GM18868 (cell line): ENCODE data around the gene GIMD1.
"Not testable (repeated sequence)": the region's sequence is repeated elsewhere in the genome, so short reads cannot be mapped to it uniquely, and the experiment has no call there.

Experiments used
- ATAC-seq: cut with Tn5 transposase; IDR thresholded peaks from one replicate; pipeline ENCODE4 v1.9.1; 2021; ENCODE audit warnings: mild to moderate bottlenecking, moderate library complexity; ENCODE audit not compliant: unreplicated experiment

Gene GIMD1

DNA sequence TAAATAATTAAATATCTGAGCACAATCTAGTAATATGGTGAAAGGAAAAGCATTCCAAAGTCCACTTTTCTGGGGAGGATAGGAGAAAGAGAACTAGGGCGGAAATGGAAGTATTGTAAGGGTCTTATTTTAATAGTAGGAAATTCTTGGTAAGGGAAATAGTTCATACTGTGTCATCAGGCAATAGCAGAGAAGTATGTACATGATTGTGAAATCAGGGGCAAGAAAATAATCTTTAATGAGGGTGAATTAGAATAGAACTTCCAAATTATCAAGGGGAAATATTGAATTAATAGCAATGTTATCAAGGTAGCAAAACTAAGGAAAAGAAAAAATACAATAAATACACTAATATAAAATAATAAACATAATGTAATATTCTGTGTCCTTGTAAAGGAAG lies 14.8 kb downstream of the GIMD1 start:
- ATAC-seq = no peak

DNA sequence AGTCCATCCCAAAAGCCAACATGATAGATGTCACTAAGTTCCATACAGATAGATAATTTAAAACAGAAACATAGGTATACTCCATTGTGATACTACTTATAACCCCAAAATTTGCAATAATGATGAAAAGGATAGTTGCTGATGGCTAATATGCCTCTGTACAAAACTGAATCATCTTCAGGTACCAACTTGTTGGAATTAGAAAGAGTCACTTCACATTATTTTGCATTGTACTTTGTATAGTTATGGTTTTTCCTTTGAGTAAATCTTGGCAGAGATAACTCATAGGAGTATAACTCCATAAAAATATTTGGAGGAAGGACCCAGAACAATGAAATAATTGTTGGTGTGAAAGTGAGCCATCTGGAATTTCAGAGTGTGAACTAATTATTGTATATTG lies 17.6 kb downstream of the GIMD1 start:
- ATAC-seq = no peak

DNA sequence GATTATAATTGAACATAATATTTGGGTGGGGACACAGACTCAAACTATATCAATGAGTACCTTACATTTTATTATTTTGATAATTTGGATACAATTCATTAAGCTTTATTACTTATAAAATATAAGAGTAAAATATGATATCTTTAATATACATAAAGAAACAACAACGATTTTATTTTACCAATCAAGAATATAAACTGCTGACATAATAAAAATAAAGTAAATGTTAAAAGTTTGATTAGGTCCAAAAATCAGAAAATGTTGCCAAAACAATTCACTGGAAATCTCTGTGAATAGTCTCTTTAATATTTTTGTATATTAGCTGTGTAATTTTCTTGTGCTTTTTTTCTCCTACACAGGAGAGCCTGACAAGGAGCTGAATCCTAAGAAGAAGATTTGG lies 21.4 kb downstream of the GIMD1 start:
- no peak for ATAC-seq

DNA sequence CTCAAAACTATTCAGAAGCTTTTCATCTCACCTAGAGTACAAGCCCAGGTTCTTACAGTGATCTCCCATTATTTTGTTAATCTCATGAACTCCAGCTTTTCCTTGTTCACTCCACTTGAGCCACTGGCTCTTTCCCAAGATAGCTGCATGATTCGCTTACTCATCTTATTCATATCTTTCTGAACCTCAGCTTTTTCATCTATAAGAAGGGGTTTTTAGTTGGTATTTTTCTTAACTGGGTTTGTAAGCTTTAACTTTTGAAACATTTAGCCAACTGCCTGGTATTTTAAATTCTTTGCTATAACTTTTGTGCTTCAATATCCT lies 24.0 kb downstream of the GIMD1 start:
- no peak for ATAC-seq

DNA sequence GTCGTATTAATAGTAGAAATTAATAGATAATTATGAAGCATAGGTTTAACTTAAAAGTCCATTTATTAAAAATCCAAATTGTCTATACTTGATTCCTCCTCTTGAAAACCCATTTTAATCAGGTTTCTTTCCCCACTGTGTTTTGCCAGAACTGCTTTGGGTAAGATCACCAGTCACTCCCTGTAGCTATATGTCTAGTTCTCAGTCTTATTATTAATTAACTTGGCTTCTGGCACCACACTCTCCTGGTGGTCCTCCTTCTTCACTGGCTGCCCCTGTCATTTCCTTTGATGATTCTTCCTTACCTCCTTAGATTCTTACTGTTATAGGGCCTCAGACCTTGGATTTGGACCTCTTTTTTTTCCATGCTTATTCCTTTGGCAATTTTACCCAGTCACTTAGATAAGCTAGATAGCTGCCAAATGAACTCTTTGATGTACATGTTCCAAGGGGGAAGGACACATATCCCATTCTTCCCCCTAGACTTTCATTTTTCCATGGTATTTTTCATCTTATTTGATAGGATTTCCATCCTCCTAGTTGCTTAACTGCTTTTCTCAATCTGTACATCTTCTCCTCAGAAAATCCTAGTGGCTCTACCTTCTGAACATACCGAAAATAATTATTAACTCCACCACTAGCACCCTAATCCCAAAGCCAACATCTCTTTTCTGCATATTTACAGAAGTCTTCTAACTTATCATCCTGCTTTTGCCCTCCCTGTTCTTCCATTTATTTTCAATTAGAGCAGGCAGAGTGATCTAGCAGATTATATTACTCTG lies 24.5 kb downstream of the GIMD1 start:
- ATAC-seq = no peak

DNA sequence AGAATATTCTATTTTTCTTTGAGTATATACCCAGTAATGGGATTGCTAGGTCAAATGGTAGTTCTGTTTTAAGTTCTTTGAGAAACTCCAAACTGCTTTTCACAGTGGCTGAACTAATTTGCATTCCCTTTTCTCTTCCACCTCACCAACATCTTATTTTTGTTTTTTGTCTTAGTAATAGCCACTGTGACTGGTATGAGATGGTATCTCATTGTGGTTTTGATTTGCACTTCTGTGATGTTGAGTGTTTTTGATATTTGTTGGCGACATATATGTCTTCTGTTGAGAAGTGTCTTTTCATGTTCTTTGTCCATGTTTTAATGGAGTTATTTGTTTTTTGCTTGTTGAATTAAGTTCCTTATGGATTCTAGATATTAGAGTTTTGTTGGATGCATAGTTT lies 27.8 kb downstream of the GIMD1 start:
- no peak for ATAC-seq

DNA sequence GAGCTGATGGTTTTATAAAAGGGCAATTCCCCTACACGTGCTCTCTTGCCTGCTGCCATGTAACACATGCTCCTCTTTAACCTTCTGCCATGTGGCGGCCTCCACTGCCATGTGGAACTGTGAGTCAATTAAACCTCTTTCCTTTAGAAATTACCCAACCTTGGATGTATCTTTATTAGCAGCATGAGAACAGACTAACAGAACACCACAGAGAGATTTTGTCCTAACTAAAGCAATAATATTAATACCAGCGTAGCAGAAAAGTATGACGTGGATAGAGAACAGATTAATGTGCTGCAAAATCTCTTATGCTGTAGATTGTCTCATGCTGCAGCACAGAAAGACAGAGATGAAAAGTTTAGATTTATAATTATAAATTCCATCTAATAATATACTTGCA lies 29.1 kb downstream of the GIMD1 start:
- no peak for ATAC-seq

DNA sequence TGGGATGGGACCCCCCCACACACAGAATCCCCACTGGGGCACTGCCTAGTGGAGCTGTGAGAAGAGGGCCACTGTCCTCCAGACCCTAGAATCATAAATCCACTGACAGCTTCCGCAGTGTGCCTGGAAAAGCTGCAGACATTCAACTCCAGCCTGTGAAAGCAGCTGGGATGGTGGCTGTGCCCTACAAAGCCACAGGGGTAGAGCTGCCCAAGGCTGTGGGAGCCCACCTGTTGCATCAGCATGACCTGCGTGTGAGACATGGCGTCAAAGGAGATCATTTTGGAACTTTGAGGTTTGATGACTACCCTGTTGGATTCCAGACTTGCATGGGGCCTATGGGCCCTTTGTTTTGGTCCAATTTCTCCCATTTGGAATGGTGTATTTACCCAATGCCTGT lies 29.9 kb downstream of the GIMD1 start:
- ATAC-seq = no peak

DNA sequence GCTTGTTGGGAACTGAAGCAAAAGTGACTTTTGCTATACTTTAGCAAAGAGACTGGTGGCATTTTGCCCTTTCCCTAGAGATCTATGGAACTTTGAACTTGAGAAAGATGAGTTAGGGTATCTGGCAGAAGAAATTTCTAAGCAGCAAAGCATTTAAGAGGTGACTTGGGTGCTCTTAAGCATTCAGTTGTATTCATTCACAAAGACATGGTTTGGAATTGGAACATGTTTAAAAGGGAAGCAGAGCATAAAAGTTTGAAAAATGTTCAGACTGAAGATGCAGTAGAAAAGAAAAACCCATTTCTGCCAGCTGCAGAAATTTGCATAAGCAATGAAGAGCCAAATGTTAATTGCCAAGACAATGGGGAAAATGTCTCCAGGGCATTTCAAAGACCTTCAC lies 30.7 kb downstream of the GIMD1 start:
- ATAC-seq = no peak

DNA sequence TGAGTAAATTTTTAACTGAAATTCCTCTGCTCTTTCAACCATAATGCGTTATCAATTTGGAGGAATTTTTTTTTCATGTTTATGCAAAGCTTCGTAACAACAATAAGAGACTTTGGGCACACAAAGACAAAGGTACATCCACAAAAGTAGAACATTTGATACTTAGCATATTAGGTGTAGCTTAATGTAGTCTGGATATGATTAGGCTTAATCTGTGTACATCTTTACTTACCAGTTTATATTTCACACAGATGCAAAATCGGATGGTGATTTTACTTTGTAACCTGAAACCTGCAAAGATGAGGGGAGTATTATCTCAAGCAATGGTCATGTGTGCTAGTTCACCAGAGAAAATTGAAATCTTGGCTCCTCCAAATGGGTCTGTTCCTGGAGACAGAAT lies 32.0 kb downstream of the GIMD1 start:
- ATAC-seq = no peak

DNA sequence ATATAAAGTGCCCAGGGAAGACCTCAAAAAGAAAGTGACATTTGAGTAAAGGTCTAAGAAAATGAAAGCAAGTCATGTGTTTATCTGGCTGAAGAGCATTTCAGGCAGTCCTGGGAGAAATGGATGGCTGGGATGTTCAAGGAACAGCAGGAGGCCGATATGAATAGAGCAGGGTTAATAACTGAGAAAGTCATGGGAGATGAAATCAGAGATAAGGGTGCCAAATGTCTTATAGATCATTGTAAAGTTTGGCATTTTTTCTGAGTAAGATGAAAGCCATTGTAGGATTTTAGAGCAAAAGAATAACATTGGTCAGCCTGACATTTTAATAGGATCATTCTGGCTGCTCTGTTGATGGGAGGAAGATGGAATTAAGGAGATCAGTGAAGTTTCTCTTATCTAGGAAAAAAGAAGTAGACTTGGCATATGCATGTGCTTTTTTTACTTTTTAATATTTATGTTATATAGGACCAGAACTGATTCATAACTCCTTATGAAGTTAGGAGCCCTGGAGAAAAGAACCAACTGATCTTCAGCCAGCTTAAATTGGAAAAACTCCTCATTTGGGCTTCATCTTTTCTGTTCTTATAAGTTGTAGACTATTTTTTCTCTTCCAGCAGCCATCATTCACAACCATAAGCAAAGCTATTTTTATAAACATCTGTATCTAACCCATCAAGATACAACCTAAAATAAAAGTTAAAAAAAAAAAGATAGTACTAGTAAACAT lies 33.7 kb downstream of the GIMD1 start:
- ATAC-seq = no peak

DNA sequence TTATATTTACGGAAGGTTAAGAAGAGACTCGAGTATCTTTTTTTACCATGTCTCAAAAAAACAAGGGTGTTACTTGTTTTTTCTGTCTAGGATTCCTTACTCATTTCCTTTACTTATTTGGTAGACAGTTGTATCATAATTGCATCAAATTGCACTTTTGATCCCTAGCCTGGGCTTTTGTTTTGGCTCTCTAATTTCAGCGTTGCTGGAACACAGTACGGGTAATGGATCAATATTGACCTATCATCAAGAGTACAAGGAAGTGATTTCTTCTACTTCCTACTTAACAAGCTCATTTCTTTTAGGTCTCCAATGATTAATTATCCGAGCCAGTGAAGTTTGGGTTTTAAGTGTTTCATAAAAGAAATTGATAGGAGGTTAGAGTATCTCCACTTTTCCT lies 35.4 kb downstream of the GIMD1 start:
- no peak for ATAC-seq

DNA sequence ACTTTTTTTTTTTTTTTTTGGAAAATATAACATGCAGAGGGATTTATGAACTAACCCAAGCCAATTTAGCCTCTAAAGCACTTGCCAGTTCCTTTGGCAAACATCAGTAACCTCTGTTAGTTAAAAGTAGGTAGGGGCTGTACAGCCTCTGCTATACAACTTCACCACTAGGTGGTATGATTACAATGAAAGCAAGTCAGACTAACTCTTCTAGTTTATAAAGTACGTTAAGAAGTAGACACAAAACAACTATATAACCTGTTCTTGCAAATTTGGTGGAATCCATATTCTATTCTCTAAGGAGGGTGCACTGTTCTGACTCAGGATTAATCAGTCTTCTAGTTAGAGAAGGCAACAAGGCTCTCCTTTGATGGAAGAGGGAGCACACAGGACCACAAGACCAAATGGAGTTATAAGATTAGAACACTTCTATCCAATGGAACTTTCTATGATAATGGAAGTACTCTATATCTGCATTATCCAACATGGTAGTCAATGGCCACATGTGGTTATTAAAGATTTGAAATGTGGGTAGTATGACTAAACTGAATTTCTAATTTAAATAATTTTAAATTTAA lies 39.4 kb downstream of the GIMD1 start:
- ATAC-seq = peak; percentile 96

DNA sequence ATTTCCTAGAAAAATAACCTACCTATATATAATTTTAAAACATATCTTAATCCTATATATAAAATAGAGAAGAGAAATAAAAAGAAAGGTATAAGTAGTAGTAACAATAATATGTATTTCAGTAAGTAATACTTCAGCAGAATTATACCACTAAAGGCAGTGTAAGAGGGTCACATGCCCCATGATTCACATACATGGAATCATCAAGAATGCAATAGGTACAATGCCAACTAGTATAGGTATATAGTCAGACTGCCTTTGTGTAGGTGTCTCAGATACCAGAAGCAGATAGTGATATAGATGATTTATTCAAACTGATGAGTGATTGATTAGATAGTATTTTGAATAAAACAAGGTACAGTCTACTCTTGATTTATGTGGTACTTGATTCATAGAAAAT lies 42.8 kb downstream of the GIMD1 start:
- no peak for ATAC-seq

DNA sequence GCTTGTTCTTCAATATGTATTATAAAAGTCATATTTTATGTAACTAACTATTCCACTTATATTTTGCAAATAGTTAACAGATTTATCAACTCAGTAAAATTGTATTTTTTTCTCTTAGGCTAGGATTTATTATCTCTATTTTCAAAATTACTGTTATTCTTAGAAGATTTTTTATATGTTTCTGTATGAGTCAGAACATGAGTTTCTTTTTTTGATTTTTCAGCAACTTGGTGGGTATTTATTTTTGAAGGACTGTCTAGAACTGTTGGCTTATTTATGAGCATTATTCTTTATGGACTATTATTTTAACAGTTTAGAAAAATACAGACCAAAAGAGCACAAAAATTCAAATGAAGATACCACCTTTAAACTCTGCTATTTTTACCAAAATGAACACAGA lies 45.5 kb downstream of the GIMD1 start:
- ATAC-seq = no peak

DNA sequence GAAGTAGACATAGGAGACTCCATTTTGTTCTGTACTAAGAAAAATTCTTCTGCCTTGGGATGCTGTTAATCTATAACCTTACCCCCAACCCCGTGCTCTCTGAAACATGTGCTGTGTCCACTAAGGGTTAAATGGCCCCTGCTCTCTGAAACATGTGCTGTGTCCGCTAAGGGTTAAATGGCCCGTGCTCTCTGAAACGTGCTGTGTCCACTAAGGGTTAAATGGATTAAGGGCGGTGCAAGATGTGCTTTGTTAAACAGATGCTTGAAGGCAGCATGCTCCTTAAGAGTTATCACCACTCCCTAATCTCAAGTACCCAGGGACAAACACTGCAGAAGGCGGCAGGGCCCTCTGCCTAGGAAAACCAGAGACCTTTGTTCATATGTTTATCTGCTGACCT lies 46.8 kb downstream of the GIMD1 start:
- not testable (repeated sequence) for ATAC-seq

DNA sequence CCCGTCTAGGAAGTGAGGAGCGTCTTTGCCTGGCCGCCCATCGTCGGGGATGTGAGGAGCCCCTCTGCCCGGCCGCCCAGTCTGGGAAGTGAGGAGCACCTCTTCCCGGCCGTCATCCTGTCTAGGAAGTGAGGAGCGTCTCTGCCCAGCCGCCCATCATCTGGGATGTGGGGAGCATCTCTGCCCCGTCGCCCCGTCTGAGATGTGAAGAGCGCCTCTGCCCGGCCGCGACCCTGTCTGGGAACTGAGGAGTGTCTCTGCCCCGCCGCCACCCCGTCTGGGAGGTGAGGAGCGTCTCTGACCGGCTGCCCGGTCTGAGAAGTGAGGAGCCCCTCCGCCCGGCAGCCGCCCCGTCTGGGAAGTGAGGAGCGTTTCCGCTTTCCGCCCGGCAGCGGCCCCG lies 47.4 kb downstream of the GIMD1 start:
- ATAC-seq = not testable (repeated sequence)

DNA sequence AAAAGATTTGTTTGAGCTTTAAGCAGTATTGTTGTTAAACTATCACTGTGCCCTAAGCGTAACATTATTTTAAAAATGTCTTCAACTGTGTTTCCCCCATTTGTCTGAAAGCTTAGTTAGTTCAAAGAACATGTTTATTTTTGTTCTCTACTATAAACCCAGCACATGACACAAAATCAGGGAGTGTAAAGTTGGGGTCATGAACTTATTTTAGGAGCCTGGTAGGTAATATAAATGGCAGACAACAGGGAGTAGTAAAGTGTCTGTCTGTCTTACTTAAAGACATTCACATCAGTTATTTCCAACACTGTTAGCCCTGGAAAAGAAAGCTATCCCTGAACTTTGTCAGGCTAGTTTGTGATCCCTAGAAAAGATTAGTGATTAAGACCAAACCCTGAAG lies 48.3 kb downstream of the GIMD1 start:
- ATAC-seq = no peak

DNA sequence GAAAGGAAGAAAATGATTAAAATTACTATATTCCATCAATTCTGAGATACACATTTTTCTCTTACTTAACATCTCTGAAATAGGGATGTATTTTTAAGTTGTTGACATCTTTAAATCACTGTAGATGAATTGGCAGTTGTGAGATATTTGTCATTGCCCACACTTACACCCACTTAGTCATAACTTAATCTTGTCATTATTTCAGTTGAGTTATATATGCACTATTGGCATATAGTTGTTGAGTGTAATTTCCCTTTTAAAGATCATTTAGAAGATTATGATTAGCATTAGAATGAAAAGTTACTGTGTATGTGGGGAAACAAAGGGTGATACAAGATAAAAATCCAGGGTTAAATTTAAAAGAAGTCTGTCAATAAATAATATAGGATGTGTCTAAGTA lies 50.1 kb downstream of the GIMD1 start:
- ATAC-seq = no peak

DNA sequence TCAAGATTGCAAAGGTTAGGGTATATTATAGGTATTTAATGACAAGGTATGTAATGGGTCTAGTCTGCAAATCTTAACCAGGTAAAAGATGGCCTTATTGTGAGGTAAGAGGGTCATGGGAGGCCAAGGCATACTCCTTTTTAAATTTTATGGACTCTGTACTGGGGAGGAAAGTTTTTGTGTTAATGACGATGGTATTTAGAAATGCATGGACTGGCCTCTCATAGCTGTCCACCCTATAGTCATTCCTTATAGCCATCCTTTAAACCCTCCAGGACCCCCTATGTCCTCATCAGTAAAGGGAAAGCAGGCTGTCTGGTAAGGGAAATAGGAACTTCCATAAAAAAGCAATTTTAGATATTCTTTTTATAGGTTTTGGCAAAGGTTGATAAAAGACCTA lies 50.8 kb downstream of the GIMD1 start:
- no peak for ATAC-seq

DNA sequence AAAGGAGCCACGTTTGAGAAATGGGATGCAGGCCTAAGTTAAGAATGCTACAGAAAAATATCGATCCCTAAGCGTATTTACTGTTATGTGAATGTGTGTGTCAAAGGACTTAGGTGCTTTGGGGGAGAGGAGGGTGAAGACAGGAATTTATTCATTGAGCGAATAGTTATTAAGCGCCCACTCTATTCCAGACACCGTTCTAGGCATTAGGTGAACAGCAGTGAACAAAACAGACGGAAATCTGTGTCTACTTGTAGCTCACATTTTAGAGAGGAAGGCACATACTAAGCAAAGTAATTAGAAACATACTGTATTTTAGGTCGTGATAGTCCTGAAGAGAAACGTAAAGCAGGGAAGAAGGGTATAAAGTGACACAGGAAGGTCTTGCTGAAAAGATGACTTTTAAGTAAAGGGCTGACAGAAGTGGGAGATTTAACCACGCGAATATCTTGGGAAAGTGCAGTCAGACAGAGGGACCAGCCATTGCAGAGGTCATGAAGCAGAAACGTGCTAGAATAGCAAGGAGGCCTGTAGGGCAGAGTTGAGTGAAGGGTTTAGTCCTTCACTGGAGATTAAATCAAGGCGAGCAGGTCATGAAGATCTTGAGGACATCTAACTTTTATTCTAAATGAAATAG lies 51.7 kb downstream of the GIMD1 start:
- ATAC-seq = peak; percentile 0
